Measurements from ENCODE around the gene CRISP2. TPM values are rescaled to one million over a fixed set of nuclear protein-coding genes. Genes with fewer than 3 reads are reported as not detected.

Gene CRISP2
- total RNA-seq, 1 donor from 2014 or later: not detected

- TF ChIP-seq, protein P1, sequence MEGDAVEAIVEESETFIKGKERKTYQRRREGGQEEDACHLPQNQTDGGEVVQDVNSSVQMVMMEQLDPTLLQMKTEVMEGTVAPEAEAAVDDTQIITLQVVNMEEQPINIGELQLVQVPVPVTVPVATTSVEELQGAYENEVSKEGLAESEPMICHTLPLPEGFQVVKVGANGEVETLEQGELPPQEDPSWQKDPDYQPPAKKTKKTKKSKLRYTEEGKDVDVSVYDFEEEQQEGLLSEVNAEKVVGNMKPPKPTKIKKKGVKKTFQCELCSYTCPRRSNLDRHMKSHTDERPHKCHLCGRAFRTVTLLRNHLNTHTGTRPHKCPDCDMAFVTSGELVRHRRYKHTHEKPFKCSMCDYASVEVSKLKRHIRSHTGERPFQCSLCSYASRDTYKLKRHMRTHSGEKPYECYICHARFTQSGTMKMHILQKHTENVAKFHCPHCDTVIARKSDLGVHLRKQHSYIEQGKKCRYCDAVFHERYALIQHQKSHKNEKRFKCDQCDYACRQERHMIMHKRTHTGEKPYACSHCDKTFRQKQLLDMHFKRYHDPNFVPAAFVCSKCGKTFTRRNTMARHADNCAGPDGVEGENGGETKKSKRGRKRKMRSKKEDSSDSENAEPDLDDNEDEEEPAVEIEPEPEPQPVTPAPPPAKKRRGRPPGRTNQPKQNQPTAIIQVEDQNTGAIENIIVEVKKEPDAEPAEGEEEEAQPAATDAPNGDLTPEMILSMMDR (conservative IDR thresholded peaks at IDR 0.05): no peak
- Mint-ChIP-seq H3K9me3 (no peaks in the 10 kb centered on the region), H3K36me3 (ENCODE audit: low read depth) (no peaks in the 10 kb centered on the region), H3K4me3 (no peak overlapping the region), H3K4me1 (no peaks in the 10 kb centered on the region), H3K27me3 (ENCODE audit: low read depth) (peaks cover 3% of the 10 kb centered on the region), H3K27ac (ENCODE audit: unreplicated experiment) (no peak overlapping the region)
- DNase-seq (ENCODE audit: low read depth, low spot score): no peak
Observed at GRCh38 chr6:49662231-49662891, 51.0 kb downstream of the CRISP2 start.

DNA sequence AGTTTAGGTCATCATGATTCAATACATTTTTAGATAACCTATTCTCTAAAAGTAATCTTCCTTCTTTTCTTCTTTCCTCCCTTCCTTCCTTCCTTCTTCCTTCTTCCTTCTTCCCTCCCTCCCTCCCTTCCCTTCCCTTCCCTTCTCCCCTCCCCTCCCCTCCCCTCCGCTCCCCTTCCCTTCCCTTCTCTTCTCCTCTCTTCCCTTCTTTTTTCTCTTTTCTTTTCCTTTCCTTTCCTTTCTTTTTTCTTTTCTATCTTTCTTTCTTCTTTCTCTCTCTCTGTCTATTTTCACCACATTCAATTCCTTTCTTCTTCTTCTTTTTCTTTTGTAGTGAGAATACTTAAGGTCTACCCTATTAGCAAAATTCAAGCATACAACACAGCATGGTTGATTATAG lies 59.4 kb downstream of the CRISP2 start:
- Mint-ChIP-seq H3K27ac (ENCODE audit: unreplicated experiment) (no peak overlapping the region), H3K9me3 (no peaks in the 10 kb centered on the region), H3K27me3 (ENCODE audit: low read depth) (no peaks in the 10 kb centered on the region), H3K4me1 (no peaks in the 10 kb centered on the region), H3K4me3 (no peak overlapping the region), H3K36me3 (ENCODE audit: low read depth) (no peaks in the 10 kb centered on the region)
- TF ChIP-seq, protein P1 (conservative IDR thresholded peaks at IDR 0.05): no peak
- no peak for DNase-seq (ENCODE audit: low read depth, low spot score)

- Mint-ChIP-seq H3K9me3 (no peaks in the 10 kb centered on the region), H3K4me1 (no peaks in the 10 kb centered on the region), H3K27ac (ENCODE audit: unreplicated experiment) (no peak overlapping the region), H3K4me3 (no peak overlapping the region), H3K27me3 (ENCODE audit: low read depth) (no peaks in the 10 kb centered on the region), H3K36me3 (ENCODE audit: low read depth) (no peaks in the 10 kb centered on the region)
- DNase-seq (ENCODE audit: low read depth, low spot score): no peak
- TF ChIP-seq, protein P1 (conservative IDR thresholded peaks at IDR 0.05): no peak
Observed at GRCh38 chr6:49653438-49653837, 59.9 kb downstream of the CRISP2 start.

- TF ChIP-seq, protein P1 (conservative IDR thresholded peaks at IDR 0.05): no peak
- H3K27me3 Mint-ChIP-seq (ENCODE audit: low read depth): no peaks in the 10 kb centered on the region
- H3K4me1 Mint-ChIP-seq: no peaks in the 10 kb centered on the region
- H3K9me3 Mint-ChIP-seq: no peaks in the 10 kb centered on the region
- no peaks in the 10 kb centered on the region for H3K36me3 Mint-ChIP-seq (ENCODE audit: low read depth)
- DNase-seq (ENCODE audit: low read depth, low spot score): no peak
- no peak overlapping the region for H3K4me3 Mint-ChIP-seq
- H3K27ac Mint-ChIP-seq (ENCODE audit: unreplicated experiment): no peak overlapping the region
Observed at GRCh38 chr6:49651239-49651638, 62.1 kb downstream of the CRISP2 start.

GRCh38 chr6:49649988-49650387 lies 63.4 kb downstream of the CRISP2 start:
- H3K27me3 Mint-ChIP-seq (ENCODE audit: low read depth): no peaks in the 10 kb centered on the region
- no peak for DNase-seq (ENCODE audit: low read depth, low spot score)
- no peaks in the 10 kb centered on the region for H3K9me3 Mint-ChIP-seq
- H3K27ac Mint-ChIP-seq (ENCODE audit: unreplicated experiment): no peak overlapping the region
- H3K36me3 Mint-ChIP-seq (ENCODE audit: low read depth): no peaks in the 10 kb centered on the region
- no peaks in the 10 kb centered on the region for H3K4me1 Mint-ChIP-seq
- H3K4me3 Mint-ChIP-seq: no peak overlapping the region
- TF ChIP-seq, protein P1 (conservative IDR thresholded peaks at IDR 0.05): no peak
